Activated CD8-positive, alpha-beta T cell treated with anti-CD3 and anti-CD28 coated beads for 36 hours (primary cell): Measurements from ENCODE around the gene TMEM242. TPM values are rescaled to one million over a fixed set of nuclear protein-coding genes. Genes with fewer than 3 reads are reported as not detected.
"Not testable (repeated sequence)": the region's sequence is repeated elsewhere in the genome, so short reads cannot be mapped to it uniquely, and the experiment has no call there.

Experiments
- ATAC-seq: fragments of 200-7000 bp; cut with Tn5 transposase; one replicate; pipeline ENCODE4 v1.10.0; 2021; ENCODE audit warnings: mild to moderate bottlenecking, moderate library complexity
- CTCF ChIA-PET: fragments of 350-600 bp; sonication (Branson Sonifier 250); formaldehyde crosslinking; loops from one replicate; lab custom pipeline; 2021; ENCODE audit warnings: antibody characterized with exemption; lab: Charles Lee
- POLR2A ChIA-PET: fragments of 350-600 bp; sonication (Branson Sonifier 250); formaldehyde crosslinking; loops from one replicate; lab custom pipeline; 2021; ENCODE audit warnings: antibody characterized with exemption; lab: Charles Lee
- DNase-seq: peaks from one replicate; pipeline ENCODE4 v3.0.0-alpha.2; 2020
- H3K27ac Mint-ChIP-seq: one replicate; pipeline ENCODE4 v1.8.0; 2021; ENCODE audit warnings: mild to moderate bottlenecking, mixed read lengths
- H3K27me3 Mint-ChIP-seq: one replicate; pipeline ENCODE4 v1.8.0; 2021; ENCODE audit warnings: mixed read lengths
- H3K36me3 Mint-ChIP-seq: one replicate; pipeline ENCODE4 v1.8.0; 2021; ENCODE audit warnings: low read depth, mixed read lengths
- H3K4me1 Mint-ChIP-seq: one replicate; pipeline ENCODE4 v1.8.0; 2021; ENCODE audit warnings: low read depth, mixed read lengths
- H3K4me3 Mint-ChIP-seq: one replicate; pipeline ENCODE4 v1.8.0; 2021; ENCODE audit warnings: mild to moderate bottlenecking, moderate library complexity, mixed read lengths
- H3K9me3 Mint-ChIP-seq: one replicate; pipeline ENCODE4 v1.8.0; 2021; ENCODE audit warnings: mixed read lengths
- CTCF ChIP-seq: fragments of 200-600 bp; IDR thresholded peaks from one replicate; pipeline ENCODE4 v1.8.0; 2022; ENCODE audit warnings: antibody characterized with exemption, mild to moderate bottlenecking
- intact Hi-C: fragments of 100-400 bp; cut with micrococcal nuclease; formaldehyde crosslinking; loops from one replicate; pipeline ENCODE4 v1.10.0; 2022
- total RNA-seq, 2 experiments: library from RNA; stranded (reverse); gene quantifications; one replicate each; pipeline ENCODE4 v1.2.3, GENCODE V29; 2021

TMEM242 gene
- total RNA-seq, 2 experiments from 2014 or later, result 7.8 to 8.0 TPM

- DNase-seq (no peak), ATAC-seq (no peak)
- Mint-ChIP-seq H3K36me3 (no peaks in the 10 kb centered on the region), H3K27ac (no peak overlapping the region), H3K4me1 (no peaks in the 10 kb centered on the region), H3K9me3 (no peaks in the 10 kb centered on the region), H3K4me3 (no peak overlapping the region), H3K27me3 (peaks cover 54% of the 10 kb centered on the region)
- intact Hi-C loops, result no loop called here
- ChIA-PET CTCF (interaction anchor here (0.9 to 1.5 kb wide), 5 partner anchors 10 to 327 kb away, joined by 3 read pairs; no protein-coding TSS in a partner anchor), POLR2A (no interaction called here)
- TF ChIP-seq CTCF, result no peak
These were observed 20.4 kb upstream of the TMEM242 start for GRCh38 chr6:157343732-157344131.

- H3K4me1 Mint-ChIP-seq, result no peaks in the 10 kb centered on the region
- H3K4me3 Mint-ChIP-seq, result no peak overlapping the region
- no peak overlapping the region for H3K27ac Mint-ChIP-seq
- no peaks in the 10 kb centered on the region for H3K9me3 Mint-ChIP-seq
- no peaks in the 10 kb centered on the region for H3K36me3 Mint-ChIP-seq
- DNase-seq (no peak), ATAC-seq (no peak)
- peaks cover 37% of the 10 kb centered on the region for H3K27me3 Mint-ChIP-seq
- intact Hi-C loops, result no loop called here
- ChIA-PET POLR2A (no interaction called here), CTCF (interaction anchor here (0.8 to 1.2 kb wide), 2 partner anchors 16 to 327 kb away, joined by 3 to 4 read pairs; no protein-coding TSS in a partner anchor)
- TF ChIP-seq CTCF, result no peak
These were observed 16.1 kb upstream of the TMEM242 start for GRCh38 chr6:157339432-157339831.

- ATAC-seq, result no peak
- H3K4me1 Mint-ChIP-seq, result no peaks in the 10 kb centered on the region
- H3K4me3 Mint-ChIP-seq, result no peak overlapping the region
- H3K27ac Mint-ChIP-seq, result no peak overlapping the region
- no peak for TF ChIP-seq CTCF
- POLR2A ChIA-PET, result interaction anchor here (0.6 to 1.3 kb wide), 2 partner anchors 13 to 200 kb away, joined by 3 read pairs; no protein-coding TSS in a partner anchor
- CTCF ChIA-PET, result interaction anchor here (0.7 to 1.1 kb wide), 4 partner anchors 14 to 329 kb away, joined by 3 to 4 read pairs (median 3); partner anchors contain the start of gene TMEM242
- no peaks in the 10 kb centered on the region for H3K36me3 Mint-ChIP-seq
- intact Hi-C loops, result no loop called here
- H3K9me3 Mint-ChIP-seq, result no peaks in the 10 kb centered on the region
- H3K27me3 Mint-ChIP-seq, result peaks cover 38% of the 10 kb centered on the region
- DNase-seq, result no peak
These were observed 14.4 kb upstream of the TMEM242 start for GRCh38 chr6:157337751-157338150.

- POLR2A ChIA-PET, result interaction anchor here (0.6 to 1.3 kb wide), 2 partner anchors 12 to 201 kb away, joined by 3 read pairs; no protein-coding TSS in a partner anchor
- DNase-seq, H3K9me3 Mint-ChIP-seq, ATAC-seq, H3K27ac Mint-ChIP-seq, H3K4me3 Mint-ChIP-seq, H3K36me3 Mint-ChIP-seq, intact Hi-C loops, H3K4me1 Mint-ChIP-seq: not testable (repeated sequence)
- CTCF ChIA-PET, result interaction anchor here (0.7 to 1.1 kb wide), 3 partner anchors 14 to 330 kb away, joined by 3 to 4 read pairs (median 3); partner anchors contain the start of gene TMEM242
- peaks cover 37% of the 10 kb centered on the region for H3K27me3 Mint-ChIP-seq
These were observed 14.0 kb upstream of the TMEM242 start for GRCh38 chr6:157337276-157337675.

- peaks cover 27% of the 10 kb centered on the region for H3K27me3 Mint-ChIP-seq
- no peak for TF ChIP-seq CTCF
- POLR2A ChIA-PET, result interaction anchor here (0.7 kb wide), 1 partner anchor 1295 kb away, joined by 3 read pairs; no protein-coding TSS in a partner anchor
- no peaks in the 10 kb centered on the region for H3K9me3 Mint-ChIP-seq
- ATAC-seq (no peak), DNase-seq (no peak)
- no peak overlapping the region for H3K27ac Mint-ChIP-seq
- no peak overlapping the region for H3K4me3 Mint-ChIP-seq
- no peaks in the 10 kb centered on the region for H3K4me1 Mint-ChIP-seq
- intact Hi-C loops, result no loop called here
- CTCF ChIA-PET, result interaction anchor here (1.0 to 4.7 kb wide), 9 partner anchors 10 to 332 kb away, joined by 3 to 40 read pairs (median 6); partner anchors contain the start of gene TMEM242
- no peaks in the 10 kb centered on the region for H3K36me3 Mint-ChIP-seq
These were observed 12.5 kb upstream of the TMEM242 start for GRCh38 chr6:157335829-157336228.
